ENCODE measurements around the gene GSTM1.

GSTM1 gene

GRCh38 chr1:109728870-109729269 lies 41.3 kb downstream of the GSTM1 start:
- no peak for DNase-seq (ENCODE audit: low read depth)

GRCh38 chr1:109730666-109731065 lies 43.0 kb downstream of the GSTM1 start:
- no peak for DNase-seq (ENCODE audit: low read depth)

- DNase-seq (ENCODE audit: low read depth) = no peak
These were observed 44.8 kb downstream of the GSTM1 start for GRCh38 chr1:109732390-109732881.

- no peak for DNase-seq (ENCODE audit: low read depth)
These were observed 45.7 kb downstream of the GSTM1 start for GRCh38 chr1:109733236-109733870.

GRCh38 chr1:109739738-109740614 lies 52.4 kb downstream of the GSTM1 start:
- peak; percentile 63 for DNase-seq (ENCODE audit: low read depth)

GRCh38 chr1:109740615-109741373 lies 53.2 kb downstream of the GSTM1 start, which contains the start of gene GSTM3:
GSTM3 (minus strand) TSS chr1:109741038; CDS start chr1:109740287, 751 bp downstream.
- no peak for DNase-seq (ENCODE audit: low read depth)

Data from fibroblast of gingiva (primary cell).